K562 (cell line): ENCODE data around the gene FAM83F.

Experiments used
- ATF7 ChIP-seq: fragments of 450-650 bp; IDR thresholded peaks from 2 replicates; pipeline ENCODE4 v1.7.1; 2014; ENCODE audit warnings: mild to moderate bottlenecking, moderate library complexity
- CBX2 ChIP-seq: fragments of 200-600 bp; sonication (generic); IDR thresholded peaks from one replicate; pipeline ENCODE4 v1.6.1; 2012; ENCODE audit warnings: mild to moderate bottlenecking, low read length, inconsistent platforms; ENCODE audit not compliant: insufficient read depth, poor library complexity, severe bottlenecking
- CCNT2 ChIP-seq: IDR thresholded peaks from 2 replicates; pipeline ENCODE4 v1.6.1; 2011; ENCODE audit warnings: borderline replicate concordance, low read depth, mild to moderate bottlenecking, moderate library complexity, mixed read lengths, low read length; ENCODE audit not compliant: insufficient read length; ENCODE audit errors: extremely low read depth
- EP300 ChIP-seq: IDR thresholded peaks from 2 replicates; pipeline ENCODE4 v1.6.1; 2012; ENCODE audit warnings: low read length, improper control_type of control experiment
- MAZ ChIP-seq, 2 experiments: fragments of 450-650 bp in 1 of 2; sonication (generic) in 1 of 2; formaldehyde crosslinking; IDR thresholded peaks in 1 of 2; conservative IDR thresholded peaks in 1 of 2; 2 replicates each; pipeline versions ENCODE4 v1.4.0 to v1.5.0; 2020; ENCODE audit warnings: mild to moderate bottlenecking in 1 of 2, missing genetic modification reagents in 1 of 2
- MYNN ChIP-seq, 2 experiments: sonication (generic); formaldehyde crosslinking in 1 of 2; IDR thresholded peaks; 2 replicates each; pipeline versions ENCODE4 v1.5.0 to v1.6.1; 2016 to 2020; ENCODE audit warnings: antibody characterized with exemption in 1 of 2, missing genetic modification reagents in 1 of 2
- POLR2AphosphoS5 ChIP-seq: IDR thresholded peaks from 2 replicates; pipeline ENCODE4 v1.6.1; 2011; ENCODE audit warnings: mild to moderate bottlenecking, low read depth, low read length, moderate library complexity; ENCODE audit not compliant: control insufficient read depth, insufficient read depth
- RNF2 ChIP-seq: sonication (generic); IDR thresholded peaks from 2 replicates; pipeline ENCODE4 v1.6.1; 2016
- SMARCA5 ChIP-seq: fragments of 450-650 bp; IDR thresholded peaks from 2 replicates; pipeline ENCODE4 v1.6.1; 2016
- SP2 ChIP-seq: IDR thresholded peaks from 2 replicates; pipeline ENCODE4 v1.6.1; 2011; ENCODE audit warnings: mild to moderate bottlenecking, low read depth, low read length, moderate library complexity; ENCODE audit not compliant: poor library complexity, severe bottlenecking; ENCODE audit errors: extremely low read depth
- WHSC1 ChIP-seq: IDR thresholded peaks from one replicate; pipeline ENCODE4 v1.6.1; 2012; ENCODE audit warnings: low read length, control low read depth, inconsistent platforms
- ZKSCAN8 ChIP-seq: fragments of 200-800 bp; sonication (Bioruptor generic); IDR thresholded peaks from 2 replicates; pipeline ENCODE4 v1.6.1; 2016; ENCODE audit warnings: missing genetic modification characterization, missing compliant biosample characterization
- ZNF384 ChIP-seq: IDR thresholded peaks from 2 replicates; pipeline ENCODE4 v1.6.1; 2012; ENCODE audit warnings: low read depth, low read length, improper control_type of control experiment
- TF ChIP-seq, protein P1 (sequence below), 3 experiments: IDR thresholded peaks in 2 of 3; conservative IDR thresholded peaks in 1 of 3; 2 replicates each; pipeline ENCODE4 v1.5.1; 2011 to 2012; ENCODE audit warnings: low read length in 3 of 3, mild to moderate bottlenecking in 3 of 3, control low read depth in 2 of 3, improper control_type of control experiment in 1 of 3, inconsistent platforms in 1 of 3, low read depth in 1 of 3, mixed read lengths in 1 of 3, moderate library complexity in 1 of 3; ENCODE audit not compliant: insufficient read depth in 2 of 3

DNA sequence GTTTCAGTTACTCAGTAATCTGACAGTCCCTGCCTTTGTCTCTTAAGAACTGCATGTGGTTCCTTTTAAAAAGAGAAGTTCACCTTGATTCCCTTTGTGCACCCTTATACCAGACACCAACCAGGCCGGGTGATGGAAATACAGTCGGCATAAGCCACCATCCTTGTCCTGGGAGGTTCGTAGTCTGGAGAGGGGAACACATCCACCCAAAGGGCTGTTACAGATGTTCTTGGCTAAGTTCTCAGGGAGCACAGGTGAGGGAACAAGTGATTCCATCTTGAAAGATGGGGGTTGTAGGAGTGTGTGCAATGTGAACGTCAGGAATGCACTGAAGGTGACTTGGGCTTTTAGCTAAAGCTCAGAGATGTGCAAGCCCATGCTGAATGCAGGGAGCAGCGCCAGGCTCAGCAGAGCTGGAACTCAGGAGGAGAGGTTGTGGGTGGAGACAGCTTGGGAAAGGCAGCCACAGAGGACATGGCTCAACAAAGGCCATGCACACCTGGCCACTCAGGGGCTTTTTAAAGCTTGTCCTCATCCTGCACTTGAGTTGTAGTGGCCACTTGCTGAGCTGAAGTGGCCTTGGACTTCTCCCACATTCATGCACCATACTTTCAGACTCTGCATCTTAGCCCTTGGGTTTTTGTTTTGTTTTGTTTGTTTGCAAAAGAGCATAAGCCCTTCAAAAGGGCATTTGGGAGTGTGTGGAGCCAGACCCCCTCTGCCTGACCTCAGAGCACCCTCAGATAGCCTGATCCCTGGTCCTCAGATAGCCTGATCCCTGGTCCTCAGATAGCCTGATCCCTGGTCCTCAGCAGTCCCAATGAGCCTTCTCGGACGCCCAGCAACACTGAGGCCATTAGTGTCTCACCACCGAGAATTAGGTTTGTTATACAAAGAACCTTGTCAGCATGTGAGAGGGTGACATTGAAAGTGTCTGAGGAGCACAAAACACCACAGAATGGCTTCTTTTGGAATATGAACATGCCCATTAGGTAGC, 47.2 kb upstream of the FAM83F start:
- TF ChIP-seq SP2 (no peak), POLR2AphosphoS5 (no peak), ZKSCAN8 (CRISPR knock-in tag) (no peak), CCNT2 (no peak), EP300 (no peak), RNF2 (no peak), ATF7 (no peak), WHSC1 (no peak), ZNF384 (no peak), SMARCA5 (no peak), MYNN (IDR thresholded peaks at IDR 0.05) (no peak), MYNN (CRISPR knock-in tag; IDR thresholded peaks at IDR 0.05) (no peak), MAZ (CRISPR knock-in tag; conservative IDR thresholded peaks at IDR 0.05 in 1 of 2, IDR thresholded peaks at IDR 0.05 in 1 of 2) (no peak), CBX2 (no peak)
- TF ChIP-seq, protein P1, sequence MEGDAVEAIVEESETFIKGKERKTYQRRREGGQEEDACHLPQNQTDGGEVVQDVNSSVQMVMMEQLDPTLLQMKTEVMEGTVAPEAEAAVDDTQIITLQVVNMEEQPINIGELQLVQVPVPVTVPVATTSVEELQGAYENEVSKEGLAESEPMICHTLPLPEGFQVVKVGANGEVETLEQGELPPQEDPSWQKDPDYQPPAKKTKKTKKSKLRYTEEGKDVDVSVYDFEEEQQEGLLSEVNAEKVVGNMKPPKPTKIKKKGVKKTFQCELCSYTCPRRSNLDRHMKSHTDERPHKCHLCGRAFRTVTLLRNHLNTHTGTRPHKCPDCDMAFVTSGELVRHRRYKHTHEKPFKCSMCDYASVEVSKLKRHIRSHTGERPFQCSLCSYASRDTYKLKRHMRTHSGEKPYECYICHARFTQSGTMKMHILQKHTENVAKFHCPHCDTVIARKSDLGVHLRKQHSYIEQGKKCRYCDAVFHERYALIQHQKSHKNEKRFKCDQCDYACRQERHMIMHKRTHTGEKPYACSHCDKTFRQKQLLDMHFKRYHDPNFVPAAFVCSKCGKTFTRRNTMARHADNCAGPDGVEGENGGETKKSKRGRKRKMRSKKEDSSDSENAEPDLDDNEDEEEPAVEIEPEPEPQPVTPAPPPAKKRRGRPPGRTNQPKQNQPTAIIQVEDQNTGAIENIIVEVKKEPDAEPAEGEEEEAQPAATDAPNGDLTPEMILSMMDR (IDR thresholded peaks at IDR 0.05 in 2 of 3, conservative IDR thresholded peaks at IDR 0.05 in 1 of 3; ENCODE audit: insufficient read depth in 2 of 3, low read depth in 1 of 3, low read length in 3 of 3), result no peak
